T-cell (primary cell): ENCODE results near the gene APOBEC3H. TPM values are rescaled to one million over a fixed set of nuclear protein-coding genes. Genes with fewer than 3 reads are reported as not detected.
A peak's percentile ranks its signal among the peaks of the same experiment; 100 is the strongest.
"Not testable (repeated sequence)": the region's sequence is repeated elsewhere in the genome, so short reads cannot be mapped to it uniquely, and the experiment has no call there.

Source experiments
- ATAC-seq, 4 experiments: fragments of 200-7000 bp in 3 of 4; fragments of 150-1000 bp in 1 of 4; cut with Tn5 transposase; replicated peaks in 1 of 4; 1 replicate in 3 of 4; 2 replicates in 1 of 4; pipeline ENCODE4 v1.10.0; 2021; ENCODE audit warnings: moderate library complexity in 3 of 4, mild to moderate bottlenecking in 2 of 4, moderate number of reproducible peaks in 1 of 4
- CTCF ChIA-PET, 2 donors: fragments of 300-600 bp; sonication (Branson Sonifier 250); formaldehyde crosslinking; loops; one replicate each; lab custom pipeline; 2022; ENCODE audit warnings: antibody characterized with exemption in 2 of 2; lab: Charles Lee
- POLR2A ChIA-PET, 2 donors: fragments of 300-600 bp; sonication (Branson Sonifier 250); formaldehyde crosslinking; loops; one replicate each; lab custom pipeline; 2022; ENCODE audit warnings: antibody characterized with exemption in 2 of 2; lab: Charles Lee
- DNase-seq, 35 experiments: peaks; one replicate each; pipeline versions ENCODE4 v3.0.0 to v3.0.0-alpha.2; 2013 to 2023
- H3K27ac ChIP-seq: one replicate; pipeline ENCODE4 v1.5.1; 2013; ENCODE audit warnings: low read length
- H3K27me3 ChIP-seq, 2 experiments: replicated peaks in 1 of 2; 1 replicate in 1 of 2; 2 replicates in 1 of 2; pipeline versions ENCODE4 v1.6.1 to v1.7.0; 2013; ENCODE audit warnings: low read length in 1 of 2, mixed read lengths in 1 of 2; ENCODE audit not compliant: control insufficient read depth in 2 of 2, insufficient read depth in 2 of 2; ENCODE audit errors: extremely low read depth in 1 of 2
- H3K36me3 ChIP-seq, 2 donors: 1 replicate in 1 of 2; 2 replicates in 1 of 2; pipeline versions ENCODE4 v1.6.1 to v1.7.0; 2013; ENCODE audit warnings: low read length in 1 of 2; ENCODE audit not compliant: control insufficient read depth in 2 of 2, insufficient read depth in 1 of 2; ENCODE audit errors: extremely low read depth in 1 of 2
- H3K4me1 ChIP-seq, 2 experiments: 1 replicate in 1 of 2; 2 replicates in 1 of 2; pipeline versions ENCODE4 v1.6.1 to v1.7.0; 2013; ENCODE audit warnings: low read length in 2 of 2, mixed read lengths in 1 of 2; ENCODE audit not compliant: insufficient read depth in 2 of 2, control insufficient read depth in 1 of 2; ENCODE audit errors: extremely low read depth in 1 of 2
- H3K4me3 ChIP-seq, 2 donors: 1 replicate in 1 of 2; 2 replicates in 1 of 2; pipeline versions ENCODE4 v1.5.1 to v1.7.0; 2013; ENCODE audit warnings: mild to moderate bottlenecking in 2 of 2, low read length in 1 of 2, moderate library complexity in 1 of 2; ENCODE audit not compliant: control insufficient read depth in 1 of 2; ENCODE audit errors: extremely low read depth in 1 of 2
- H3K9me3 ChIP-seq: 2 replicates; pipeline ENCODE4 v1.7.0; 2013
- H3K27ac Mint-ChIP-seq, 2 donors: one replicate each; pipeline ENCODE4 v1.8.0; 2020 to 2021; ENCODE audit warnings: mild to moderate bottlenecking in 2 of 2, mixed read lengths in 2 of 2
- H3K27me3 Mint-ChIP-seq, 2 donors: one replicate each; pipeline ENCODE4 v1.8.0; 2021 to 2022; ENCODE audit warnings: mixed read lengths in 2 of 2
- H3K36me3 Mint-ChIP-seq: one replicate; pipeline ENCODE4 v1.8.0; 2021; ENCODE audit warnings: mixed read lengths
- H3K4me1 Mint-ChIP-seq, 3 donors: one replicate each; pipeline ENCODE4 v1.8.0; 2020 to 2022; ENCODE audit warnings: mixed read lengths in 3 of 3, mild to moderate bottlenecking in 1 of 3
- H3K4me3 Mint-ChIP-seq, 3 donors: one replicate each; pipeline ENCODE4 v1.8.0; 2020 to 2022; ENCODE audit warnings: mild to moderate bottlenecking in 3 of 3, mixed read lengths in 3 of 3, moderate library complexity in 3 of 3
- H3K9me3 Mint-ChIP-seq, 3 donors: one replicate each; pipeline ENCODE4 v1.8.0; 2020 to 2022; ENCODE audit warnings: mixed read lengths in 3 of 3
- WGBS: methylation state at CpG from one replicate; pipeline ENCODE4 v1.1.5; 2013; ENCODE audit warnings: missing lambda C conversion rate; ENCODE audit not compliant: insufficient coverage; 5-methylcytosine and 5-hydroxymethylcytosine counted together
- total RNA-seq, 35 experiments: library from RNA in 6 of 35; stranded (reverse) in 6 of 35; fragments of 120-200 nt in 1 of 35; gene quantifications; one replicate each; pipeline versions ENCODE4 v1.2.1 to v1.2.4 and lab custom pipeline; 2013 to 2026

Gene APOBEC3H
- total RNA-seq, 5 donors from 2014 or later (not counting 1 experiment from before 2014, with no cell fraction given) = 1.1 to 6.9 (median 6.1) TPM

- H3K36me3 ChIP-seq = peaks cover 0 to 16% of the 10 kb centered on the region in 2 donors
- H3K9me3 ChIP-seq, H3K27me3 Mint-ChIP-seq, ATAC-seq, DNase-seq, H3K27me3 ChIP-seq, H3K9me3 Mint-ChIP-seq: not testable (repeated sequence)
- peaks cover 4 to 47% of the 10 kb centered on the region in 2 experiments for H3K4me1 ChIP-seq
- H3K4me3 Mint-ChIP-seq = peak overlapping the region; percentile 82 to 89 (median 86)
- peak overlapping the region; percentile 91 to 96 for H3K27ac Mint-ChIP-seq
- H3K36me3 Mint-ChIP-seq = peaks cover 13% of the 10 kb centered on the region
- POLR2A ChIA-PET = interaction anchor here in 1 of 2 donors (0.7 kb wide), 1 partner anchor 54 kb away, joined by 4 read pairs; no protein-coding TSS in a partner anchor
- 79% methylated on average over 2 of the region's 24 CpGs for WGBS
- CTCF ChIA-PET = interaction anchor here in 1 of 2 donors (0.6 kb wide), 1 partner anchor 56 kb away, joined by 5 read pairs; no protein-coding TSS in a partner anchor
- H3K4me1 Mint-ChIP-seq = peaks cover 30 to 54% (median 42%) of the 10 kb centered on the region in 3 donors
- H3K4me3 ChIP-seq = peak overlapping the region in 1 of 2 donors; percentile 82
- H3K27ac ChIP-seq = peak overlapping the region; percentile 66
Measured at GRCh38 chr22:39076155-39077025, 20.7 kb upstream of the APOBEC3H start.

DNA sequence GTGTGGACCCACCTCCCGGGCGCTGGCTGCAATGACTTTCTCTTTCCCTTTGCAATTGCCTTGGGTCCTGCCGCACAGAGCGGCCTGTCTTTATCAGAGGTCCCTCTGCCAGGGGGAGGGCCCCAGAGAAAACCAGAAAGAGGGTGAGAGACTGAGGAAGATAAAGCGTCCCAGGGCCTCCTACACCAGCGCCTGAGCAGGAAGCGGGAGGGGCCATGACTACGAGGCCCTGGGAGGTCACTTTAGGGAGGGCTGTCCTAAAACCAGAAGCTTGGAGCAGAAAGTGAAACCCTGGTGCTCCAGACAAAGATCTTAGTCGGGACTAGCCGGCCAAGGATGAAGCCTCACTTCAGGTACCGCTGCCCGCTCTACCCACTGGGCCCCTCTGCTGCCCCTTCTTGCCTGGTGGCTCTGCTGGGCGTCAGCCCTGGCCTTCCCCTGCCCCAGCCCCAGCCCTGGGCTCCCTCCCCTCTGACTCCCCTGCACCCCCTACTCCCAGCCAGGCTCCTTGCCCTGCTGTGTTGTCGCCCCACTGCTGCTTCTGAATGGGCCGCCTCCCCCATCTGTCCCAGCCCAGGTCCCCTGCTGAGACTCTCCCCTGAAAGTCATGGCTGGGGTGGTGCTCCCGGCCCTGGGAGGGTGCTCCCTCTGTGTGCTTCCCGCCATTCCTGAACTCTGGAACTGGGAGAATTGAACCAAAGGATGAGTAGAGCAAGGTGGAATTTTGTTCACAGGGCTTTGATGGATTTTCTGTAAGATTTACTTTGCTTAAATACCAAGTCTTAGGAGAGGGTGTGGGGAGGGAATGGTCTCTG is 19.8 kb upstream of the APOBEC3H start, which contains the start of gene APOBEC3G:
TSS of gene APOBEC3G (plus strand) at position 250 of the 815 bp plus-strand sequence. CDS start at position 337, 87 bp downstream.
- peaks cover 0 to 25% of the 10 kb centered on the region in 2 donors for H3K36me3 ChIP-seq
- H3K27me3 ChIP-seq, H3K9me3 ChIP-seq, CTCF ChIA-PET, H3K27me3 Mint-ChIP-seq, H3K9me3 Mint-ChIP-seq: not testable (repeated sequence)
- peak within 1 kb of the TSS; percentile 89 for H3K27ac ChIP-seq
- 1% methylated on average over 10 of the region's 17 CpGs for WGBS
- POLR2A ChIA-PET = interaction anchor here (0.5 to 0.7 kb wide), 2 partner anchors 55 to 320 kb away, joined by 4 read pairs; no protein-coding TSS in a partner anchor
- H3K36me3 Mint-ChIP-seq = peaks cover 21% of the 10 kb centered on the region
- peak within 1 kb of the TSS; percentile 39 to 82 for H3K4me3 ChIP-seq
- H3K4me3 Mint-ChIP-seq = peak within 1 kb of the TSS; percentile 82 to 89 (median 86)
- DNase-seq = peak in 34 of 35 experiments; percentile 24 to 75 (median 44)
- H3K4me1 Mint-ChIP-seq = peaks cover 39 to 61% (median 47%) of the 10 kb centered on the region in 3 donors
- H3K27ac Mint-ChIP-seq = peak within 1 kb of the TSS; percentile 93 to 96
- peaks cover 4 to 55% of the 10 kb centered on the region in 2 experiments for H3K4me1 ChIP-seq
- ATAC-seq = peak; percentile 89 to 94 (median 92)

GRCh38 chr22:39077912-39078311 is 19.1 kb upstream of the APOBEC3H start:
- Mint-ChIP-seq H3K27ac (peak overlapping the region; percentile 93 to 95), H3K4me1 (peaks cover 41 to 65% (median 49%) of the 10 kb centered on the region in 3 donors), H3K4me3 (peak overlapping the region; percentile 82 to 89 (median 86)), H3K36me3 (peaks cover 23% of the 10 kb centered on the region)
- peak overlapping the region; percentile 39 to 82 for H3K4me3 ChIP-seq
- H3K9me3 Mint-ChIP-seq, H3K9me3 ChIP-seq, ATAC-seq, H3K27me3 Mint-ChIP-seq, H3K27me3 ChIP-seq, DNase-seq: not testable (repeated sequence)
- H3K4me1 ChIP-seq = peaks cover 4 to 62% of the 10 kb centered on the region in 2 experiments
- CTCF ChIA-PET = interaction anchor here in 1 of 2 donors (1.5 kb wide), 1 partner anchor 40 kb away, joined by 3 read pairs; no protein-coding TSS in a partner anchor
- peaks cover 0 to 31% of the 10 kb centered on the region in 2 donors for H3K36me3 ChIP-seq
- peak overlapping the region; percentile 89 for H3K27ac ChIP-seq
- WGBS = 69% methylated on average over 3 of the region's 12 CpGs
- POLR2A ChIA-PET = interaction anchor here in 1 of 2 donors (0.8 to 1.0 kb wide), 2 partner anchors 21 to 241 kb away, joined by 3 to 5 read pairs; no protein-coding TSS in a partner anchor

- ChIA-PET POLR2A (interaction anchor here in 1 of 2 donors (0.8 to 1.0 kb wide), 2 partner anchors 20 to 240 kb away, joined by 3 to 5 read pairs; no protein-coding TSS in a partner anchor), CTCF (interaction anchor here in 1 of 2 donors (1.5 kb wide), 1 partner anchor 40 kb away, joined by 3 read pairs; no protein-coding TSS in a partner anchor)
- H3K27ac Mint-ChIP-seq = peak overlapping the region; percentile 93 to 95
- H3K9me3 Mint-ChIP-seq = no peaks in the 10 kb centered on the region
- H3K4me3 Mint-ChIP-seq = peak overlapping the region; percentile 82 to 89 (median 86)
- Histone ChIP-seq H3K27me3 (peaks cover 0 to 3% of the 10 kb centered on the region in 2 experiments), H3K9me3 (no peaks in the 10 kb centered on the region), H3K36me3 (peaks cover 0 to 34% of the 10 kb centered on the region in 2 donors), H3K4me1 (peaks cover 4 to 66% of the 10 kb centered on the region in 2 experiments), H3K4me3 (peak overlapping the region in 1 of 2 donors; percentile 82), H3K27ac (peak overlapping the region; percentile 89)
- no peaks in the 10 kb centered on the region for H3K27me3 Mint-ChIP-seq
- DNase-seq (peak in 1 of 35 experiments; percentile 47), ATAC-seq (no peak)
- peaks cover 41 to 69% (median 52%) of the 10 kb centered on the region in 3 donors for H3K4me1 Mint-ChIP-seq
- H3K36me3 Mint-ChIP-seq = peaks cover 23% of the 10 kb centered on the region
- 57% methylated on average over 5 of the region's 8 CpGs for WGBS
Measured at GRCh38 chr22:39078329-39078728, 18.7 kb upstream of the APOBEC3H start.

DNA sequence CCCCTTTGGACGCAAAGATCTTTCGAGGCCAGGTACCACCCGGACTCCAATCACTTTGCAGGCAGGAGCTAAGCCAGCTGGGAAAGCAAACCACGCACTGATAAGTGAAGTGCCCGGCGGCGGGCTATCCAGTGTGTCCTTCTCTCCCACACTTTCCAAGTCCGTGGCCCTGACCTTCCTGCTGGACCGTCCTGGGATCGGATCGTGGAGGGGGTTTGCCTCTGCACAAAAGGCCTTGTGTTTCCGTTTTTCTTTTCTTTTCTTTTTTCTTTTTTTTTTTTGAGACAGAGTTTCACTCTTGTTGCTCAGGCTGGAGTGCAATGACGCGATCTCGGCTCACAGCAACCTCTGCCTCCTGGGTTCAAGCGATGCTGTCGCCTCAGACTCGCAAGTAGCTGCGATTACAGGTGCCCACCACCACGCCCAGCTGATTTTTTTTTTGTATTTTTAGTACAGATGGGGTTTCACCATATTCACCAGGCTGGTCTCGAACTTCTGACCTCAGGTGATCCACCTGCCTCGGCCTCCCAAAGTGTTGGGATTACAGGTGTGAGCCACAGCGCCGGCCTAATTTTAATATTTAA is 17.9 kb upstream of the APOBEC3H start:
- peak overlapping the region; percentile 93 to 95 for H3K27ac Mint-ChIP-seq
- not testable (repeated sequence) for H3K27me3 Mint-ChIP-seq, H3K27me3 ChIP-seq, H3K9me3 Mint-ChIP-seq, H3K9me3 ChIP-seq, ATAC-seq, DNase-seq
- ChIA-PET CTCF (interaction anchor here in 1 of 2 donors (1.5 kb wide), 1 partner anchor 39 kb away, joined by 3 read pairs; no protein-coding TSS in a partner anchor), POLR2A (interaction anchor here in 1 of 2 donors (1.0 kb wide), 1 partner anchor 240 kb away, joined by 3 read pairs; no protein-coding TSS in a partner anchor)
- peaks cover 6 to 41% of the 10 kb centered on the region in 2 donors for H3K36me3 ChIP-seq
- peak overlapping the region; percentile 82 to 89 (median 86) for H3K4me3 Mint-ChIP-seq
- peaks cover 41 to 69% (median 55%) of the 10 kb centered on the region in 3 donors for H3K4me1 Mint-ChIP-seq
- peak overlapping the region in 1 of 2 donors; percentile 82 for H3K4me3 ChIP-seq
- H3K27ac ChIP-seq = peak overlapping the region; percentile 89
- peaks cover 23% of the 10 kb centered on the region for H3K36me3 Mint-ChIP-seq
- 78% methylated on average over 12 of the region's 24 CpGs for WGBS
- peaks cover 4 to 74% of the 10 kb centered on the region in 2 experiments for H3K4me1 ChIP-seq
